DOHH2 (cell line): ENCODE data around the gene WDFY3.

Source experiments
- H3F3A ChIP-seq: fragments of 200-600 bp; sonication (generic), shearing (Covaris generic); 2 replicates; pipeline ENCODE4 v1.6.0; 2016; ENCODE audit warnings: antibody characterized with exemption, mild to moderate bottlenecking; ENCODE audit not compliant: control insufficient read depth, insufficient read depth
- H3K27ac ChIP-seq: fragments of 200-600 bp; sonication (generic); 2 replicates; pipeline ENCODE4 v1.5.1; 2014; ENCODE audit warnings: low read depth, mild to moderate bottlenecking, low read length, moderate library complexity
- H3K27me3 ChIP-seq: fragments of 200-600 bp; sonication (generic); 2 replicates; pipeline ENCODE4 v1.6.1; 2014; ENCODE audit warnings: mild to moderate bottlenecking, low read length, mixed read lengths; ENCODE audit not compliant: control insufficient read depth
- H3K36me3 ChIP-seq: fragments of 200-600 bp; sonication (generic); 2 replicates; pipeline ENCODE4 v1.6.1; 2014; ENCODE audit warnings: mild to moderate bottlenecking, low read length, moderate library complexity, mixed read lengths; ENCODE audit not compliant: control insufficient read depth
- H3K4me1 ChIP-seq: fragments of 200-600 bp; sonication (generic); 2 replicates; pipeline ENCODE4 v1.6.1; 2014; ENCODE audit warnings: mild to moderate bottlenecking, low read length, mixed read lengths; ENCODE audit not compliant: control insufficient read depth
- H3K4me2 ChIP-seq: fragments of 200-600 bp; sonication (generic); 2 replicates; pipeline ENCODE4 v1.6.0; 2014; ENCODE audit warnings: mild to moderate bottlenecking, low read length, moderate library complexity
- H3K4me3 ChIP-seq: fragments of 200-600 bp; sonication (generic); 2 replicates; pipeline ENCODE4 v1.5.1; 2014; ENCODE audit warnings: mild to moderate bottlenecking, low read length, mixed read lengths
- H3K79me2 ChIP-seq: fragments of 200-600 bp; sonication (generic); 2 replicates; pipeline ENCODE4 v1.6.1; 2014; ENCODE audit warnings: mild to moderate bottlenecking, low read length, mixed read lengths; ENCODE audit not compliant: control insufficient read depth
- H3K9me2 ChIP-seq: fragments of 200-600 bp; sonication (generic); replicated peaks from 2 replicates; pipeline ENCODE4 v1.6.1; 2014; ENCODE audit warnings: mild to moderate bottlenecking, low read length, mixed read lengths; ENCODE audit not compliant: control insufficient read depth
- H3K9me3 ChIP-seq: fragments of 200-600 bp; sonication (generic); 2 replicates; pipeline ENCODE4 v1.6.1; 2014; ENCODE audit warnings: antibody characterized with exemption, low read length, mixed read lengths; ENCODE audit not compliant: control insufficient read depth, insufficient read depth
- H4K20me1 ChIP-seq: fragments of 200-600 bp; sonication (generic); 2 replicates; pipeline ENCODE4 v1.6.0; 2014; ENCODE audit warnings: low read depth, mild to moderate bottlenecking, antibody characterized with exemption, low read length, moderate library complexity; ENCODE audit not compliant: control insufficient read depth, insufficient read depth
- EZH2phosphoT487 ChIP-seq: fragments of 200-600 bp; sonication (generic); IDR thresholded peaks from 2 replicates; pipeline ENCODE4 v1.6.1; 2017; ENCODE audit warnings: borderline replicate concordance, mild to moderate bottlenecking, antibody characterized with exemption, low read length, moderate library complexity, mixed read lengths
- TF ChIP-seq, protein P1 (sequence below): fragments of 200-600 bp; sonication (generic); IDR thresholded peaks from one replicate; pipeline ENCODE4 v1.5.1; 2014; ENCODE audit warnings: antibody characterized with exemption, mild to moderate bottlenecking, low read depth, low read length; ENCODE audit not compliant: poor library complexity, severe bottlenecking

The WDFY3 gene

DNA sequence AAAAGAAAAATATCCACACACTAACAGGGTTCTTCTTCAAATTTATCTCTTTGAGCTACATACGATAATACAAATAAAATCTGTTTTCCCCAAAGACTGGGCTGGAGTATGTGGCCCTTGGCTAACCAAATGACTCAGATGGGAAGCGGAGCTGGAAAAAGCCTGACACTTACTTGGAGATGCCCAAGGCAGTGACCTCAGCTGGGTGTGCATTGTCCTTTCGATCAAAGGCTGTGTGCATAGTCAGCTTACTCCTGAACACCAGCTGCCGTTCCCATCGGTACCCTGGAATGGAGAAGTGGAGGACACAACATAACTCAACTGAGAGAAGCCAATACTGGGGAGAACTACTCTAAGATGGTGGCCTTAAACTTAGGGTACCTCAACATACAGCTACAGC, 288.5 kb downstream of the WDFY3 start:
- Histone ChIP-seq H3K9me2 (no peaks in the 10 kb centered on the region), H4K20me1 (no peaks in the 10 kb centered on the region), H3K27me3 (no peaks in the 10 kb centered on the region), H3K27ac (no peak overlapping the region), H3K4me2 (no peak overlapping the region), H3F3A (no peaks in the 10 kb centered on the region), H3K4me3 (no peak overlapping the region), H3K9me3 (no peaks in the 10 kb centered on the region), H3K4me1 (no peaks in the 10 kb centered on the region), H3K36me3 (no peaks in the 10 kb centered on the region), H3K79me2 (no peaks in the 10 kb centered on the region)
- TF ChIP-seq EZH2phosphoT487 = no peak
- TF ChIP-seq, protein P1, sequence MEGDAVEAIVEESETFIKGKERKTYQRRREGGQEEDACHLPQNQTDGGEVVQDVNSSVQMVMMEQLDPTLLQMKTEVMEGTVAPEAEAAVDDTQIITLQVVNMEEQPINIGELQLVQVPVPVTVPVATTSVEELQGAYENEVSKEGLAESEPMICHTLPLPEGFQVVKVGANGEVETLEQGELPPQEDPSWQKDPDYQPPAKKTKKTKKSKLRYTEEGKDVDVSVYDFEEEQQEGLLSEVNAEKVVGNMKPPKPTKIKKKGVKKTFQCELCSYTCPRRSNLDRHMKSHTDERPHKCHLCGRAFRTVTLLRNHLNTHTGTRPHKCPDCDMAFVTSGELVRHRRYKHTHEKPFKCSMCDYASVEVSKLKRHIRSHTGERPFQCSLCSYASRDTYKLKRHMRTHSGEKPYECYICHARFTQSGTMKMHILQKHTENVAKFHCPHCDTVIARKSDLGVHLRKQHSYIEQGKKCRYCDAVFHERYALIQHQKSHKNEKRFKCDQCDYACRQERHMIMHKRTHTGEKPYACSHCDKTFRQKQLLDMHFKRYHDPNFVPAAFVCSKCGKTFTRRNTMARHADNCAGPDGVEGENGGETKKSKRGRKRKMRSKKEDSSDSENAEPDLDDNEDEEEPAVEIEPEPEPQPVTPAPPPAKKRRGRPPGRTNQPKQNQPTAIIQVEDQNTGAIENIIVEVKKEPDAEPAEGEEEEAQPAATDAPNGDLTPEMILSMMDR = no peak

DNA sequence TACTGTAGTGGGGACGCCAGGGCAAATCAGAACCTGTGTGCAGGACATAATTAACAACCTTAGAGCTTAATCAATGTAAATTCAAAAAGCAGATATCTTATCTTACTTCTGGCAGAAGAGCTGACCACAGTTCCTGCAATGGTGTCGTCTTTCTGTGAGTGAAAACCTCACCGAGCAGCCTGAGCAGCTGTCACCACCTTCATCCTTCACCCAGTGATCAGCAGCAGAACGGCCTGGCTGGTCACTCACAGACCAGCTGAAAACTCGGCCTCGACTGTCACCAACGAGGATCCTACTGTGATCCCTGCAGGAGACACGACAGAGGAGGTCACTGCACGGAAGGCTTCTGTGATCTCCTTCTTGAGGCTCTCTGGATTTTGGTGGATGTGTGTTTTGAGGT, 289.4 kb downstream of the WDFY3 start:
- Histone ChIP-seq H3K9me2 (no peaks in the 10 kb centered on the region), H3K27ac (no peak overlapping the region), H3K27me3 (no peaks in the 10 kb centered on the region), H3K4me1 (no peaks in the 10 kb centered on the region), H4K20me1 (no peaks in the 10 kb centered on the region), H3K4me2 (no peak overlapping the region), H3K79me2 (no peaks in the 10 kb centered on the region), H3K9me3 (no peaks in the 10 kb centered on the region), H3K36me3 (no peaks in the 10 kb centered on the region), H3F3A (no peaks in the 10 kb centered on the region), H3K4me3 (no peak overlapping the region)
- TF ChIP-seq, protein P1 = no peak
- TF ChIP-seq EZH2phosphoT487 = no peak

DNA sequence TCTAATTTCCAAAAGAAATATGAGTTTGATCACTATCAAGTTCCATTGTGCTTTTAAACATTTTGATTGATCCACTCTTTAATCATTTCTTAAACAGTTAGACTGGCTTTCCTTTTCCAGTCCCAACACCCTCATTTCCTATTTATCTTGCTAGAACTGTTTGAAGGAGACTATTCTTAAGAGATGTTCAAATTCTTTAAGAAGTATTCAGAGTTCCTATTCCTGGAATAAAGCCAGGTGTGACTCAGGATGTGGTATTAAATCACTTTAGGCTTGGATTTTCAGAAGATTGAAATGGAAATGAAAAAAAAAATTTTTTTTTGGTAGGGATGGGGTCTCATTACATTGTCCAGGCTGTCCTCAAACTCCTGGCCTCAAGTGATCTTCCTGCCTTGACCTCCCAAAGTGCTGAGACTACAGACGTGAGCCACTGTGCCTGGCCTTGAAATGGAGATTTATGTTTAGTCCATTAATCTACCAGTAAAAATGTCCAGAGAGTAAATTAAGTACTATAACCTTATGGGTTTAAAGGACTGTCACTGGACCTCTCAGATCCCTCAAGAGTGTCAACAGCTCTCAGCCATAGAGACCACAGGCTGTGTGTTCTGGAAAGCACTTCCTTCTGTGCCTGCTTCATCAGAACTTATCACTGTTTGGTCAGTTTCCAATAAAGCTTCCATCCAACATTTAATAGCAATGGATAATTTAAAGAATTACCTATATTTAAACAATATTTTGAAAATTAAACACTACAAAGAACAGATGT, 292.8 kb downstream of the WDFY3 start:
- TF ChIP-seq, protein P1 = no peak
- no peak for TF ChIP-seq EZH2phosphoT487
- Histone ChIP-seq H3K27me3 (no peaks in the 10 kb centered on the region), H3K27ac (no peak overlapping the region), H4K20me1 (no peaks in the 10 kb centered on the region), H3K4me2 (no peak overlapping the region), H3K4me1 (no peaks in the 10 kb centered on the region), H3K79me2 (no peaks in the 10 kb centered on the region), H3K36me3 (no peaks in the 10 kb centered on the region), H3F3A (no peaks in the 10 kb centered on the region), H3K4me3 (no peak overlapping the region), H3K9me3 (no peaks in the 10 kb centered on the region), H3K9me2 (no peaks in the 10 kb centered on the region)
